Measurements from ENCODE around the gene MAST4. TPM values are rescaled to one million over a fixed set of nuclear protein-coding genes. Genes with fewer than 3 reads are reported as not detected.
"Not testable (repeated sequence)": the region's sequence is repeated elsewhere in the genome, so short reads cannot be mapped to it uniquely, and the experiment has no call there.

Gene MAST4
- polyA plus RNA-seq, 1 donor, result 10.6 TPM

DNA sequence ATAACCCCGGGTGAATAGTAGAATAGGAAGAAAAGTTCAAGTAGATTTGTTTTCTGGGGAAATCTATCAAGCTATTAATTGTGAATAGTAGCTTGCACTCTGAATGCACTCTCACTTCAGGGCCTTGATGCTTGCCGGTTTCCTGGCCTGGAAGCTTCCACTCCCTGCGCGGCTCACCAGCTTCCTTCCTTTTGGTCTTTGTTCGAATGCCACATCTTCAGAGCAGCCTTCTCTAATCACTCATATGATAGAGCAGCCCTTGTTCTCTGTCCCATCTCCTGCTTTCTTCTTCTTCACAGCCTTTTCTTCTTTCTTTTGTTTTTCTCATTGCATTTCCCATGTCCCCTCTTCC lies 146.7 kb downstream of the MAST4 start:
- DNase-seq (ENCODE audit: low read depth), result no peak

- no peak for DNase-seq (ENCODE audit: low read depth)
These were observed 147.2 kb downstream of the MAST4 start for GRCh38 chr5:66743344-66743743.

DNA sequence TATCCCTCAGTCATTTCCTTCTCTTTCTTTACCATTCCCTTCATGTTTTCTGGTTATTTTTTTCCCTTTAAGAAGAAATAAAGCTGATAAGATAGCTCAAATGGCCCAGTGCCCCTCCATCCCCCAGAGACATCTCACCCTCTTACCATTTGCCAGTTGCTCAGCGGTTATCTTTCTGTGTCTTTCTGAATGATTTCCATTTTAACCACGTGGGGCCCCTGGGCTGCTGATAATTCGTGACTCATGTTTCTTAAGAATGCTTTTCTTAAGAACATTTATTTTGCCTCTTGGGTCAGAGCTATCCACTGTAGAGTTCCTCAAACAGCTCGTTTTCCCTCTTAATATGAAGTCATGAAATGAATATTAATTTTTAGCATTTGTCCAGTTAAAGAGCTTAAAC lies 147.8 kb downstream of the MAST4 start:
- no peak for DNase-seq (ENCODE audit: low read depth)

DNA sequence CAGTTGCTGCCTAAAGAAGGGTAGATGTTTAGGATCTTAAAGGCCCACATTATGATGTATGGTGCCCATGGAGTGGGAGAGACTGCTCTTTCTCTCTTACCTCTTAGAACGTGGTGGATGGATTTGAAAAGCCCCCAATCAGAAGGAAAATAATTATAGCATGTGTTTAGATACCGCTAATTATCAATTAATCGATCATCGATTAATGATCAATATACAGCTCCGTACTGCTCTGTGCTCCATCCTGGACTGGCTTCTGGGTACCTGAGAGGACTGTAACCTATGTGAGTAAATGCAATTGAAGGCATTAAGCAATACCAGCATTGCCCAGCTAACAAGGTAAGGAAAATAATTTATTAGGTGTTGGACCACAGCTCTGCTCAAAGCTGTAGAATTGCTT lies 149.1 kb downstream of the MAST4 start:
- DNase-seq (ENCODE audit: low read depth), result no peak

DNA sequence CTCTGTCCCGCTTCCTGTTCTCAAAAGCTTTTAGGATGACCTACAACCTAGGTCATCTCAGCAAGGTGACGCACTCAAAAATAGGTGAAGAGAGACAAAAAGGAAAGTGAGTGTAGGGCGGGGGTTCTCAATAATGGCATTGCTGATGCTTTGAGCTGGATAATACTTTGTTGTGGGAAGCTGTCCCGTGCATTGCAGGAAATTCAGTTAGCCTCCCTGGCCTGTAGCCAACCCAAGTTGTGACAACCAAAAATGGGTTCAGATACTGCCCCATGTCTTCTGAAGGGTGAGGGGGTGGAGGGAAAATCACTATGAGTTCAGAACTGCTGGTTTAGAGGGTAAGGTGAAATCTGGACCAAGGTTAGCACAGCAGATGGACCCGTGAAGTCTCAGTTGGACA lies 151.4 kb downstream of the MAST4 start:
- DNase-seq (ENCODE audit: low read depth), result no peak

GRCh38 chr5:66752668-66753067 lies 156.5 kb downstream of the MAST4 start:
- not testable (repeated sequence) for DNase-seq (ENCODE audit: low read depth)

GRCh38 chr5:66757219-66757833 lies 161.1 kb downstream of the MAST4 start:
- peak; percentile 35 for DNase-seq (ENCODE audit: low read depth)

- no peak for DNase-seq (ENCODE audit: low read depth)
These were observed 161.7 kb downstream of the MAST4 start for GRCh38 chr5:66757834-66758371.

- DNase-seq (ENCODE audit: low read depth), result no peak
These were observed 173.0 kb downstream of the MAST4 start for GRCh38 chr5:66769030-66769733.

DNA sequence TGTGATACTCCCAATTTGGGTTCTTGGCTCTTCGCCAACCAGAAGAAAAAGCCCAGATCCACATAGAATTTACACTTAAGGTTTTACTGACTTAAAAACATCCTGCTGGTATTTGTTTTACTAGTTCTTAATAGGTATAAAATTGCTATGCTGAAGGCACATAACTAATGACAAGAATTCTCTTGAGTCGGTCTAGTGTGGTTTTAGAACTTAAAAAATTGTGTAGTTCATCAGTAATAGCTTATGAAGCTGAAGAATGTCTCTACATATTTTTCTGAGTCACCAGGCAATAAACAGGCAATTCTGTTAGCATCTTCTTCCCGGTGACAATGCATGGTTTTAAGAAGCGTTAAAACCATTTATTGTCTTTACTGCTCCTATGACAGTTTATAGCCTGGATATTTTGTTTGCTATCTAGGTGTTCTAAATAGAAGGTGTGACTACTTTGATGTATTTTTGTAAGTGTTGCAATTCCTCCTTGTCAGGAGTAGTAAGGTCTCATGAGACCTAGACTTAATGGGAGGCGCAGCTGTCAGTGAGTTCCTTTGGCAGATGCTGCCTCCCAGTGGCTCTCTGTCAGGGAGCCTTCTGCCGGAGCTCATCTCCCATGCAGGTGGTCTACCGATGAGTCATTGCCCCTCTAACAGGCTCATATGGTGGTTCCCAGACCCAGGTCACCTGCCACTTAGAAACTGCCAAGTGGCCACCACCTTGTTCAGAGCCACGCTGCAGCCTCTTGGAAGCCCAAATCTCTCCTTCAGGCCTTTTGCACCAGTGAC lies 173.8 kb downstream of the MAST4 start:
- DNase-seq (ENCODE audit: low read depth), result no peak

GRCh38 chr5:66777868-66778267 lies 181.7 kb downstream of the MAST4 start:
- no peak for DNase-seq (ENCODE audit: low read depth)

GRCh38 chr5:66779528-66779927 lies 183.3 kb downstream of the MAST4 start:
- no peak for DNase-seq (ENCODE audit: low read depth)

DNA sequence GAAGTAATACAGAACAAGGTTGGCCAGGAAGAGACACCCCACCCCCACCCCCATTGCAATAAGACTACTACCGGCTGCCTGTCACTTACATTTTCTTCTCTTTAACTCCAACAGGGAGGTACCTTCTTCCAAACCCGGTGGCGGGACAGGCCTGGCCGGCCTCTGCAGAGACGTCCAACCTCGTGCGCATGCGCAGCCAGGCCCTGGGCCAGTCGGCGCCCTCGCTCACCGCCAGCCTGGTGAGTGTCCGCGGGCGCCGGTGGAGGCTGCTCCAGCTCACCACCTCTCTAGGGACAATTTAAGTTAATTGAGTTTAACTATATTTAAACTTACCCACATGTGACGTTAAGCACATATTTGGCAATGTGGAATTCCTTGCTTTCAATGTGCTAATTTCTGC lies 192.4 kb downstream of the MAST4 start:
- no peak for DNase-seq (ENCODE audit: low read depth)

- no peak for DNase-seq (ENCODE audit: low read depth)
These were observed 193.2 kb downstream of the MAST4 start for GRCh38 chr5:66789434-66789833.

DNA sequence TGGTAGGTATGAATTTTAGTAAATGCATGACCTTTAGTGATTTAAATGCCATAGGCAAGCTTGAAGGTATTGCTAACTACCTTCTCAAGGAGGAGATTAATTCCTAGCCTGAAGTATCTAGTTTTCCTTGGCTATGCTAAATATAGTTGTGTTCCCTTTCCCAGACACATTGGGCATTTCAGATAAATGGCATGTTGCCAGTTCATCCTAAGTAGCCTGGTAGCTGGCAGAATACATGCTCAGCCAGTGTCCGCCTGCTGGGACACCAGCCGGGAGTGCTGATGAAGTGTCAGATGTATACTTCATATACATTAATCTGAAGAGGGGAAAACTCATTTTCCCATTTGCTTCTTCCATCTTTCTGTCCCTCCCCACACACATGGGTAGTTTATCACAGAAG lies 196.9 kb downstream of the MAST4 start:
- DNase-seq (ENCODE audit: low read depth), result no peak

- no peak for DNase-seq (ENCODE audit: low read depth)
These were observed 199.5 kb downstream of the MAST4 start for GRCh38 chr5:66795682-66796081.

GRCh38 chr5:66796305-66797292 lies 200.4 kb downstream of the MAST4 start:
- DNase-seq (ENCODE audit: low read depth), result no peak

- DNase-seq (ENCODE audit: low read depth), result no peak
These were observed 206.7 kb downstream of the MAST4 start for GRCh38 chr5:66802941-66803340.

GRCh38 chr5:66805514-66806430 lies 209.6 kb downstream of the MAST4 start:
- DNase-seq (ENCODE audit: low read depth), result no peak

DNA sequence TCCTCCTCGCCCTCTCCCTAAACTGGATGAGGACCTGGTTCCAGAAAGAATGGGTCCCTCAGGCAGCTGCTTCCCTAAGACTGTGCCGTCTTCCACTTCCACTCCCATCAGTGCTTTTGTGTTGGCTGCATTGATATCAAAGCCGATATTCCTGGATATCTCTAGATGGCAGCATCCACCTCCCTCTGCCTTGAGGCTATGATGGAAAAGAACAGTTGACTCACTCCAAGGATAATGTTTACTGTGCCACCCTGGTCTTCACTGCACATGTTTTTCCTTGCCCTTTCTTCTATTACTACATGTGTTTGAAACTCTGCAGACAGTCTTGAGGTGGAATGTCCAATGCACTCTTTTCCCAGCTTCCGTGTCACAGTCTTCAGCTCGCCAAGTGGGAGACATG lies 211.6 kb downstream of the MAST4 start:
- no peak for DNase-seq (ENCODE audit: low read depth)
